ENCODE data around the gene ZNF777. TPM values are rescaled to one million over a fixed set of nuclear protein-coding genes. Genes with fewer than 3 reads are reported as not detected.

The ZNF777 gene
- total and polyA plus RNA-seq, 2 of the 4 experiments (the other 2 are of a cell fraction), result 3.2 to 6.5 TPM

GRCh38 chr7:149404396-149404795 is 56.5 kb downstream of the ZNF777 start:
- Histone ChIP-seq H2BK15ac (ENCODE audit: low read depth, low read length) (no peak overlapping the region), H4K8ac (ENCODE audit: low read depth in 2 of 2, low read length in 2 of 2) (no peak overlapping the region), H2AK9ac (replicated peaks; ENCODE audit: low read depth, low read length, poor library complexity) (no peak overlapping the region), H2BK120ac (ENCODE audit: low read depth, low read length) (no peak overlapping the region), H2BK5ac (ENCODE audit: low read depth, low read length, poor library complexity, severe bottlenecking) (no peak overlapping the region), H3K4ac (ENCODE audit: low read depth, low read length) (no peak overlapping the region), H3K27me3 (ENCODE audit: control insufficient read depth, insufficient read depth, low read length) (peaks cover 3% of the 10 kb centered on the region), H2AFZ (replicated peaks; ENCODE audit: low read length, poor library complexity) (no peak overlapping the region), H3K79me1 (ENCODE audit: low read depth in 1 of 2, low read length in 2 of 2) (no peaks in the 10 kb centered on the region), H4K5ac (ENCODE audit: low read depth, low read length) (no peak overlapping the region), H2BK20ac (ENCODE audit: low read depth, low read length) (no peak overlapping the region), H3K18ac (ENCODE audit: low read depth, low read length) (no peak overlapping the region), H3K23ac (ENCODE audit: low read depth, low read length) (no peak overlapping the region), H2AK5ac (ENCODE audit: low read depth, low read length) (no peak overlapping the region), H3K14ac (replicated peaks; ENCODE audit: low read depth, low read length) (no peak overlapping the region), H3K36me3 (ENCODE audit: control insufficient read depth, insufficient read depth, low read length) (no peaks in the 10 kb centered on the region), H4K20me1 (ENCODE audit: insufficient read depth, low read length) (no peaks in the 10 kb centered on the region), H3K9me3 (ENCODE audit: control insufficient read depth, insufficient read depth, low read length) (no peaks in the 10 kb centered on the region), H3K56ac (ENCODE audit: extremely low read depth, insufficient read depth, low read length) (no peak overlapping the region), H3K4me1 (ENCODE audit: control insufficient read depth, insufficient read depth, low read length) (no peaks in the 10 kb centered on the region), H4K91ac (ENCODE audit: insufficient read depth, low read depth, low read length) (no peak overlapping the region), H3K9me1 (ENCODE audit: insufficient read depth, low read length) (no peaks in the 10 kb centered on the region), H3K27ac (ENCODE audit: insufficient read depth, low read length) (no peak overlapping the region), H3K9ac (ENCODE audit: low read depth, low read length) (no peak overlapping the region), H3K4me2 (ENCODE audit: low read depth, low read length) (no peak overlapping the region), H3K4me3 (ENCODE audit: insufficient read depth, low read depth, low read length) (no peak overlapping the region)
- no peak for ATAC-seq (ENCODE audit: low read depth)
- ChIA-PET CTCF (no interaction called here), POLR2A (ENCODE audit: unreplicated experiment) (no interaction called here)
- 56% methylated on average over 3 of the region's 12 CpGs; no CpG with 5 or more reads in 1 of the 2 experiments for WGBS, 2 experiments (ENCODE audit: extremely low coverage in 2 of 2, insufficient read length in 1 of 2)
- intact Hi-C loops (cut with micrococcal nuclease), result no loop called here
- DNase-seq, result no peak
- in situ Hi-C loops (cut with MboI; ENCODE audit: low sequenced_read_pairs), result no loop called here
- dilution Hi-C loops (cut with HindIII; ENCODE audit: low sequenced_read_pairs, unreplicated experiment), result no loop called here
- no peak for TF ChIP-seq SMC3 (IDR thresholded peaks at IDR 0.05; ENCODE audit: low read depth, low read length)
- no peak for TF ChIP-seq ELK1 (IDR thresholded peaks at IDR 0.05; ENCODE audit: borderline replicate concordance, low read depth, low read length)
- TF ChIP-seq CHD1 (IDR thresholded peaks at IDR 0.05; ENCODE audit: low read depth, low read length), result no peak
- TF ChIP-seq CEBPB (IDR thresholded peaks at IDR 0.05; ENCODE audit: low read depth, low read length), result no peak
- no peak for TF ChIP-seq POLR2A (IDR thresholded peaks at IDR 0.05; ENCODE audit: low read depth, low read length)
- TF ChIP-seq MAFK (IDR thresholded peaks at IDR 0.05; ENCODE audit: low read depth, low read length), result no peak
- TF ChIP-seq FOS (IDR thresholded peaks at IDR 0.05; ENCODE audit: low read depth, low read length), result no peak
- TF ChIP-seq BHLHE40 (IDR thresholded peaks at IDR 0.05; ENCODE audit: low read depth, low read length), result no peak
- no peak for TF ChIP-seq USF2 (IDR thresholded peaks at IDR 0.05; ENCODE audit: low read depth, low read length)
- no TSS peak for BruUV-seq (replicated peaks)

All from IMR-90 (cell line).